ENCODE measurements around the gene AR. TPM values are rescaled to one million over a fixed set of nuclear protein-coding genes. Genes with fewer than 3 reads are reported as not detected.

The AR gene
- polyA plus RNA-seq, 12 donors = 4.9 to 11.0 (median 8.9) TPM; not detected in 1

DNA sequence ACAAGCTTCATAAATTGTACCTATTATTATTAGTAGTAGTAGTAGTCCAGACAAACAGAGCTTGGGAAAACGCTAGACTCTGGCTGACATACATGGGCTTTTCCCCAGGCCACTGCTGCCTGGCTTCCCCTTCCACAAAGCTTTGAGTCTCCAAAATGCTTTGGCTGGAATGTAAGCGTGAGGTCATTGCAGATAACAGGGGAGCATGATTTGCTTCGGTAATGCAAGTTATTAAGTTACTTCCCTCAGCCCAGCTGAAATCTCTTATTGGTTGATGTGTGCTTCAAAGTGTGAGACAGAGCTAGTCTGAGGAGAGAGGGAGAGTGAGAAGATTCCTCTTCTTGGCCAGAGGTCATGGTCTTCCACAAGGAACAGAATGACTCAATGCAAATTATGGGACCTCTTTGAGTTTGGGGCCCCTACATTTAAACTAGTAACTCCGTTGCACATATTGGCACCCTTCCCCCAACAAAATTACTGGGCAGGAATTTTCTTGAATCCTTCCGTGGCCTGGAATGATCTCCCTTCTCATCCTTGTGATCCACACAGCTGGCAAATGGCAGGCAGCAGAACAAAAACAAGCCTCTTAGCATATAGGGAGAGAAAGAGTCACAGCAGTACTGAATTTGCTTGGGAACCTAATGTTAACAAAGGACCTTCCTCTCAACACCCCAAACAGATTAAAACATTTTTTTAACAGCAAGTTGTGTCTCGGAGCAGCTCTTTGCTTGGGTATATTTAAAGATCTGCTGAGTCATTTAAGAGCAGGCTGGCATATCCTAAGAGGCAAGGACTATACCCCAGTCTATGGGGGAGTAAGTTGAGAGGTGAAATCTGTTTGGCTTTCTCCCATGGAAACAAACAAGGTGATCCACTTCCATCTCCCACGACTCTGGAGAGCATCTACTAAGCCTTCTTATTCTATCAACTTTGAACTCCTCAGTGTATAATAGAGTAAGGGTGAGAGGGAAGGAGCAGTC is 19.9 kb downstream of the AR start:
- no peak for DNase-seq

DNA sequence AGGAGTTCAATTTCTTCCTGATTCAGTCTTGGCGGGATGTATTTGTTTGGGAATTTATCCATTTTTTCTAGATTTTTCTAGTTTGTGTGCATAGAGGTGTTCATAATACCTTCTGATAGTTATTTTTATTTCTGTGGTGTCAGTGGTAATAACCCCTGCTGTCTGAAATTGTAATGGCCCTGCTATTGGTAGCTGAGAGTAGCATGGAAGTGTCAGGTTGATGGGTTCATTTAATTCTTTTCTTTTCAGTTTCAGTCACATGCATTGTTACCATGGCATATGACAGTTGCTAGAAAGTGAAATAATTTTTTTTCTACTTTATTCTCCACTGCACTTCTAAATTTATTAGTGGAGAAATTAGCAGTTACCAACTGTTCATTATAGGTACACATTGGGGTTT is 20.7 kb downstream of the AR start:
- no peak for DNase-seq

DNA sequence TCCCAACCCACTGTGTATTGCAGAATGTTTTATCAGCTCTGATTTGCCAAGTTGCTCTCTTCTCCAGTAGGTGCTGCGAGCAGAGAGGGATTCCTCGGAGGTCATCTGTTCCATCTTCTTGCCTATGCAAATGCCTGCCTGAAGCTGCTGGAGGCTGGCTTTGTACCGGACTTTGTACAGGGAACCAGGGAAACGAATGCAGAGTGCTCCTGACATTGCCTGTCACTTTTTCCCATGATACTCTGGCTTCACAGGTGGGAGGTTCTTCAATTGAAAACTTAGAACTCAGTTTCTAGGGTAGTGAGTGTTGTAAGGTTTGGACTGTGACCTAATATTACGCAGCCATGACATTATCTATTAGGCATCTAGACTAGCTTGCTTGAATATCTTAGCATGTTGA is 24.9 kb downstream of the AR start:
- no peak for DNase-seq

DNA sequence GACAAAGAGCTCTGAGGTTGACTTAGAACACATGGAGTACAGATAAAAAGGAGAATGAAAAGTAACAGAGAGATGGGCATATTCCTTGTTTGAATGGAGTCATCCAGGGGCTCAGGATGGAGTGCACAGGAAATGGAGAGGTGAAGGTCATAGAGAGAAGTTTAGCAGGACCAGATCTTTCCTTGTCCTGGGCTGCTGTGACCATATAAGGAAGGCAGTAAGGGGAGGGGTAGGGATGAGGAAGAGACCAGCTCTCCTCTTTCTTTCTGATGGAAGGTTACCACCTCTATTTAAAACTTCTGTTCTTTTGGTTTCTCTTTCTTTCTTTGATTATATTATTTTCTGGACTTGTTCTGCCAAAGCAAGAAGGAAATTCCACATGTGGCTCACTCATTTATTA is 27.0 kb downstream of the AR start:
- DNase-seq = no peak

DNA sequence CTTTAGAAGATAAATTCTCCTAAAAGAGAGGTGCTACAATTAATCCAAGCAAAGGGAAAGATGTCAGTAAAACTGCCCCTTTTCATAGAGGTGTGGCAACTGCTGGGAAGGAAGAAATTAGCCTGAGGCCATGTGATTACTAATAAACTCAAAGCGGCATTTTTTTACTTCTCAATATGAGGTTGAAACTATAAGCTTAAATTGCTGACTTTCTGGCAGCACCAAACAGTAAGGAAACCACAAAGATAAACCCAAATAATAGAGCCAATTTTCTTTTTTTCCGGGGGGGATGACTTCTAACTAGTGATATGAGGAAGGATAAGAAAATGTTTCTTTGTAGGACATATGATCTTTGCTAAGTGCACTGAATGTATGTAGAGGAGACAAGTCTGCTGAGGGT is 30.9 kb downstream of the AR start:
- DNase-seq = no peak

DNA sequence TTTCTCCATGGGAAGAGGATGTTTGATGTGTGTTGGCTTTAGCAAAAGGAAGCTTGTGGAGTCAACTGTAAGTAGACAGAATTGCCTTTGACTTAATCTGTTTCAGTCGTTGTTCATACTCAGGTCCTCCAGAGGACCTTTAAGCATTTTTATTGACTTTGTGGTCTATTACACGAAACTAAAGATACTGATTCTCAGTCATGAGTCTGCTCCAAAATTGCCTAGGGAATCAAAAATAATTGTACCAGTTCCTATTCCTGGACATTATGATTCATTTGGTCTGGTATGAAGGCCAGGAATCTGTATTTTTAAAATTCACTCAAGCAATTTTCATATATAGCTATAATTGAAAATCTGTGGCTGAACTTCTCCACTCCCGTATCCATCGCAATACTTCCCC is 38.6 kb downstream of the AR start:
- DNase-seq = no peak

DNA sequence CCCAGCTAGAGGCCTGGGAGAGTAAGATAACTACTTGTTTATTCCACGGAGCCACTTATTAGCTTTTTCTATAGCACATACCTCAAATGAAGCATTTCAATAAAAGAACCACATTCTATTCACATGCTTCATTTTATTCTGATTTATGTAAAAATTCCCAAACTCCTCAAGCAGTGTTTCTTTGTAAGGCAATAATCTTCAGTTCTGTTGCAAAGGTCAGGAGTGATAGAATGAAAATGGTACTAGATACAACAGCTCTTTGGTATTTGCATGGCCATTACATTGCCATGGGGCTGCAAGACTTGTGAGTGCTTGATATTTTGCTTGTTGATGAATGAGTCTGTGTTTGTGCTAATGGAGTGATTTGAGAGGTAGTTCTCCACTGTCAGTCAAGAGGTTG is 39.4 kb downstream of the AR start:
- no peak for DNase-seq

DNA sequence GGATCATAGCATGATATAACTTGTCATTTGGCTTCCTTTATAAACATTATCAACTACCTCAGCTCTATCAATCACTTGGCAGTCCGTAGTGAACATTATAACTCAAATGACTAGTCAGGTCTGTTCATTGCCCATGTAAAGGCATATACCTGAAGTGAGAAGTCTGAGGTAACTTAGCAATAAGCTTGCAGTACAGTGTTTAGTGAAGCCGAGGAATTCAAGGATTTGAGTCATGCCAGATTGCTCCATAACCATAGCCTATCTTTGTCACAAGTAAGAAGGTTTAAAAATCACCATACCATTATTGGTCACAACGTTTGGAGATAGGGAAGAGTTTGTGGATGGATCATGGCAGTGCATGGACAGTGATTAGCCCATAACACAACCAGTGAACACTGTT is 41.6 kb downstream of the AR start:
- DNase-seq = no peak

DNA sequence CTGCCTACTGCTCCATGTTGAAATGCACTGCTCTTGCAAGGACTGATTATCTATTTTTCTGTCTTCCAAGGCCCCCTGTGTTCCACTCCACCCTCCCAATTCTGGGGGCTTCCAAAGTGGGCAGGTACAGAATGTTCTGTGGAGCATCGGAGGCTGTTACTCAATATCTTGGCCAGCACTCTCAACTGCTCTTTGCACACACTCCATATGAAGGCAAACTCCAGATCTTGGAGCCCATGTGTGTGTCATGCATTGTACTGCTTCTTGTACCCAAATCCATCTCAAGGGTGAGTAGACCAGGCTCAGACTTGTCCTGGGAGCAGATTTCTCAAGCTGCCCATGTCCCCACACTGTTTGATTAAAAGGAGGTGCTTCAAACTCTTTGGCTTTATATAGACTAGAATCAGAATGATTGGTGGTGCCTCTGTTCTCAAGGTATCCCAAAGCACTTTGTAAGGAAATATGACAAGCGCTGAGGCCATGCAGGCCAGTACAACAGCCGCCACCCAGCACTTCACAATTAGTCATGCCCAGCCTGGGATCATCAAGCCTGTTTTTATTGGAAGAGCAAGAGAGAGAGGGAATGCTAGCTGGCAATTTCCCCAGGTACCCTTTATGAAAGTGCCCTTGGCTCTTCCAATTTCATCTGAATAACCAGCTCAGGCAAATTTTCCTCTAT is 44.3 kb downstream of the AR start:
- DNase-seq = no peak

DNA sequence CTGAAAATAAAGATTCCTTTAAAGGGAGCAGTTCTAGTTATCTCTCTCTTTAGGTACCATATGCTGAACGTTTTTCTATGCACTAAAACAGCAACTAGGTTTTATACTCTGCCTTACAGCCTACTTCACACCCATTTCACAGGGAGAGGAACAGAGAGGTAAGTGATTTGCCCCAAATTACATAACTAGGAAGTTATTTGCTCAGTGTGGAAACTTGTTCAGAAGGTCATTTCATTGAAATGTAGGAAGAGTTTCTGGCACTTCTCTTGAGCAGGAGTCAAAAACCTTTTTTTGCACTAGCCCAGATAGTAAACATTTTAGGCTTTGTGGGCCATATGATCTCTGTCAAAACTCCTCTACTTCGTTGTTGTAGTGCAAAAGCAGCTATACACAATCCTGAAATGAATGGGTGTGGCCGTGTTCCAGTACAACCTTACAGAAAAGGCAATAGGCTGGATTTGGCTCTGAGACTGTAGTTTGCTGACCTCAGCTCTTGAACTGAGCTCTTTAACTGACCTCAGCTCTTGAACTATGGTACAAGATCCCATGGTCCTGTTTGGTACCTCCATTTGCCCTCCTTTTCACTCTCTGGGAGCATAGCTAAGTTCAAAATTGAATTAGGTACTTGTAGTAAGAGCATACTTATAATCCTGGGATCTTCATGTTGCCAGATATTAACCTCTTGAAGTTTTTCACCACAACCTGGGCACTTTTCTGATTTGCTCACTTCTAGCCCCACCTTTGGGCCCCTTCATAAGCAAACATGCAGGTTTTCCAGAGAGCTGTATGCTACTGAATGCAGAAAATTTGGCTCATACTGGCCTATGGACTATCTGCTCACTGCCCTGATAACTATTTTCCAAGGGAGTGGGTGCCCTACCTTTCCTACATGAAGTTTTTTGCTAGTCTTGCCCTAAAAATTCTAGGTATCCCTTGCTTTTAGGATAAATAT is 53.3 kb downstream of the AR start:
- DNase-seq = no peak

DNA sequence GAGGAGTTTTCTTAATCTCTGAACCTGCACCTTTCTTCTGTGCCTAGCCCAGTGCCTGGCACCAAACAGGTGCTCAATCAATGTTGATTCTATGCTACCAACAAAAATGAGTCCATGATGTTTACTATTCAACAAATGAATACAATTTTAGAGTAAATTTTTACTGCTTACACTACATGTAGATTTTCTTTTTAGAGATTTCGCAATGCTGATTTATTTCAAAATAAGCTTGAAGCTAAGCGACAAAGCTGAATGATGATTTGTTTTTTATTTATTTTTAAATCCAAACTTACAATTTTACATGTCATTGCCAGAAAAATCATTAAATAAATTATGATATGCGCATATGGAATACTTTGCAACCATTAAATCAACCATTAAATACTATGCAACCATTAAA is 55.7 kb downstream of the AR start:
- DNase-seq = no peak

DNA sequence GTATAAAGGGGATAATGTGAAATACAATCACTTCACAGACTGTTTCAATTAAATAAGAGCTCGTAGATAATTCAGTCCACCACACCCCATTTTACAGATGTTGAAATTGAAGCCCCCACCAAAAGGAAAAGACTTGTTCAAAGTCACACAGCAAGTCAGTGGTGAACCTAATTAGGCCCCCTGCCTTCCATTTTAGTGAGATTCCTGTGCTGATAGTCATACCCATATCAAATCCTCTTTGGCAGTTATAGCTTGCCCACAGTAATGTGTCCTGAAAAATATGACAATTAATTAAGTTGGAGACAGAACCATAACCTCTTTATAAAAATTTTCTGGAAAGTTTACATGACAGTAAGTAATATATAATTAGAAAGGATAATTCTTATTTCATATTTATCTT is 58.0 kb downstream of the AR start:
- DNase-seq = no peak

DNA sequence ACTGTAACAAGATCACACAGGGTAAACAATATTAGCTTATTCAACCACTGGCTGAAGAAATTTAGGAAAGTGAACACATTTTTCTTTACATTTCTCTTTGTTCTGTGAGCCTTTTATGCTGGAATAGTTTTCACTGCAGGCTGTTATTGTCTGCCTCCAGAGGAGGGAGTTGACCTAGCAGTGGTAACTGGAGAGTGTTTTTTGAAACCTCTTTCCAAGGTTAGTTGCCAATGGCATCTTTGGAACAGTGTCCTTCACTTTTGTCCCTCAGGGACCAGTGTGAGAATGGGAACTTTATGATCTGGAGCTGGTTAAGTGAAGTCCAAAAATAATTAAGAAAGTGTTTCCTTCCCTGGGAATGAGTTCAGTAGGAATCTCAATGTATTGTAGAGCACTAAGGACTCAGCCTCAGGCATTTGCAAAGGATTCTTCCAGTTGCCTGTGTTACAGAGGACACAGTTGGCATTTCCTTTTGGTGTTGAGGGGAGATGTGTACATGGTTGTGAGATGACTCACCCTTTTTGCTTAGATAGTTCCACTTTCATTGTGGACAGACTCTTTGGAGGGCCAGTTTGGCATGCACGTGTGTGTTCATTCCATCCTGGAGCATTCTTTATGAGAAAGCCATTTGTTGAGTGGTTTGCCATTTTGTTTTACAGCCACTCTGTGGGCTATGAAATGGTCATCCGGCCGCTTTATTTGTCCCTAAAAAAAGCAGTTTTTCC is 61.3 kb downstream of the AR start:
- DNase-seq = no peak

DNA sequence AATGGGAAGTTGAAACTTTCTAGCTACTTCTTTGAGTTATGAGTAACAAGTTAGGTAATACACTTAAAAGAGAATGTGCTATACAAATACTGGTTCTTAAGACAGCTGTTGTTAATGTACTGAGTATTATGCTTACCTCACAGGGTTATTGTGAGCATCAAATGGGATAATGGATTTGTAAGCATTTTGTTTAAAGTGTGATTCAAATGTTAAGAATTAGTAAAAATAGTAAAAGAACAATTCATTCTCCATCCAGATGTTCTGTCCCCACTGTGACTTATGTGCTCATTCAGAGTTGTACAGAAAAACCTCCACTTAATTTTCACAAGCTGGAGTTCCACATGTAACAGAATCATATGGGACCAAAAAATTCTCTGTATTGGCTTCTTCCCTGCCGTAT is 63.6 kb downstream of the AR start:
- no peak for DNase-seq

DNA sequence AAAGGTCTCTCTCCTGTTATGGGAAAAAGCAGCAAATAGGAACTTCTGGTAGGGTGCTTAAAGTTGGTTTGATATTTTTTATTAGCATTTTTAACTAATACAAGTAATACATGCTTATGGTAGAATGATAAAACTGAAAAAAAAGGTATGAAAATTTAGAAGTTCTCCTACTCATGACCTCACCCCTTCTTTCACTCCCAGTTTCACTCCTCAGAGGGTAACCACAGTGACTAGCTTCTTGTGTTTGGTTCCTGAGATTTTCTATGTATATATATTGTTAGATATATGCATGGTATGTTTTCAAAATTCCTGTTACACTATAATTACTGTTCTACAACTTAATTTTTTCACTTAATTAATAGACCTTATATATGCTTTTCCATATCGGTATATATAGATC is 66.5 kb downstream of the AR start:
- DNase-seq = no peak

DNA sequence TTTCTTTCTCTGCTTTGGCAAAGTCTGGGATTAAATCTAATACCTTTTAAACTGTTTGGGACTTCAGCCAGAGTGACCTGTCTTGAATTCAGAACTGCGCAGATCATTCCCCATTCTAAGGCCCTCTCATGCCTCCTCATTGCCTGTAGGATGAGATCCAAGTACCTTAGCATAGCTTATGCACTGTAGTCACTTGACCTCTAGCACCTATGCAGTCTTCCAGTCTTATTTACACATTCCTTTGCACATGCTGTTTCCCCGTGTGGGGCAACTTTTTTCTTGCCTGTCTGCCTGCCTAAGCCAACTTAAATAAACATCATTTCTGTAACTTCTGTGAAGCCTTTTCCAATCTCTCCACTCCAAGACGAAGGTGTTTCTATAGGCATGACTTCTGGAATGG is 68.4 kb downstream of the AR start:
- DNase-seq = no peak

DNA sequence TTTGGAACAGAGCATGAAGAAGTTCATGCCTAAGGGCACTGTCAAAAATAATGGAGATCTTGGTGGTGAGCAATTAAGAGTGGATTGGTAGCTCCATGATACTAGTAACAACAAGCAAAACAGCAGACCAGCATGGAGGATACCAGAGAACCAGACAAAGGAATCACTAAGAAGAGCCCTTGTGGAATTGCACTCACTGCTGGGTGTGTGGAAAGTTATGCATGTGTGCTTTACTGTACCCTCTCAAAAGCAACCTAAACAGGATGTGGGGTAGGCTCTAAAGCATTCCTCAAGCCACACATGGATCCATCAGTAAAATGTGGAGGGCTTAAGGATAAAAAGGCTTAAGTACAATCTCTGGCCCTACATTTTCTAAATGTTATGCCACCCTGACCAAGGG is 69.5 kb downstream of the AR start:
- no peak for DNase-seq

DNA sequence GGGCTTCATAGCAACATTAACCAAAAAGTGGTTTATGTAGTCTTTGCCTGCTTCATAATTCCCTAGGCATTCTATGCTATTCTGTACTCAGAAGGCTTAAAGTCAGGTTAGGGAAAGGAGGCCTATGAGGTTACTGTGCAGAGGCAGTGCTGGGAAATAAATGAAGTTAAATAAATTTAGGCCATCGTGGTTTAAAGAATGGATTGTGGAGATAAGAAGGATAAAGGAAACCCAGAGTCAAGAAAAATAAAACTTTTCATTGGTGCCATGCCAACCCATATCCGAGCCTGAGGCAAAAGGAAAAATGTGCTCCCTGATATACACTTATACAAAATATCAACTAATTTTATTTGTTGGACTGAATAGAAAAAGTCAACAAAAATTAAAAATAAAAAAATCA is 70.2 kb downstream of the AR start:
- no peak for DNase-seq

DNA sequence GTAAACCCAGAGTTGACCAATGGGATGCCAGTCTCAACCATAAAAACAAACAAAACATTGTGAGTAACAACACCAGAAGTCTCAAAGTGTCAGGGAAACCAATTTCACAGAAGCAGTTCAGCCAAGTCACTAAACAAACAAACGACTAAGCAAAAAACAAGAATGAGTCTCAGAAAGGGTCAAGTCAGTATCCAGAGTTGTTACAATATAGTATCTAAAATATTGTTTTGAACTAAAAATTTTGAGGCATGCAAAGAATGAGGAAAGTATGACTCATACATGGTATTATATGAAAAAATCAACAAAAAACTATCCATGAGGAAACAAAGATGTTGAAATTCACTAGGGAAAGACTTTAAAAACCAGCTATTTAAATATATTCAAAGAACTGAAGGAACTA is 70.6 kb downstream of the AR start:
- DNase-seq = no peak

DNA sequence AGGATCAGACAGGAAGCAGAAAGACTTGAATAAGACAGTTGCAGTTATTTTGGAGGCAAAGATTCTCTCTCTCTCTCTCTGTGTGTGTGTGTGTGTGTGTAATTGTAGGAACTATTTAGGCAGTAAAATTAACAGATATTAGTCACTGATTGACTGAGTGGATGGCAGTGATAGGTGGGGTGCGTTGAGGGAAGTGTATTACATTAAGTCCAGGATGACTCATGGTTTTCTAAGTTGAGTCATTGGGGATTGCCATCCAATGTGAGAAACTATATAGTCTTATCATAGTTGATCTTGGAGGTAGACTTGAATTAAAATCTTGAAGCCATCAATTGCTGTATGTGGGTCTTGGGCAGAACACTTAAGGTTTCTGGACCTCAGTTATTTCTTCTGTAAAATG is 75.4 kb downstream of the AR start:
- DNase-seq = no peak

DNA sequence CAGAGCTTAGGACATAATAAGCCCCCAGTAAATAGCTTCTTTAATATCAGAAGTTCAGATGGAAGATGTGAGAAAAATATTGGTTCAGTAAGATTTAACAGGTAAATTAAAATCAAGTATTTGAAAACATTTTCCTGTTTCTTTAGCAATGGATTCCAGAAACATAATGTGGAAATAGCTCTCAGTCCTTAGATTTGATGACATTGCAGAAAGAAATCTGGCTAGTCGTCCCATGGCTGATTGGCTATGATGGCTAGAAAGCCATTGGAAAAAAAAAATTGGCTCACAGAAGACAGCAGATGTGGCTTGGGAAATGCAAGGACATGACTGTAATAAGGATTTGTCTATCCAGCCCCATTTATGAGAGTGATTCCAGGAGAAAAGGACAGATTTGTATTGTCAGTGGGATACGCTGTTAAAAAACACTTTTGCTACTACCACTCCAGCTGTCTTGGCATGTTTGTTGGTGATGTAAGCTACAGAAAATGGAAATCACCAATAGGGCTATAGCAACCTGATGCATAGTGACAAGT is 78.3 kb downstream of the AR start:
- DNase-seq = peak; percentile 13

Measured in muscle of arm (tissue), 12 donors.